SKM-1 (cell line): ENCODE measurements around the gene GTPBP6.
"Not testable (repeated sequence)": the region's sequence is repeated elsewhere in the genome, so short reads cannot be mapped to it uniquely, and the experiment has no call there.

Source experiments
- DNase-seq: peaks from one replicate; lab custom pipeline; 2025; ENCODE audit not compliant: unreplicated experiment; lab: John Stamatoyannopoulos, UW

Gene GTPBP6

DNA sequence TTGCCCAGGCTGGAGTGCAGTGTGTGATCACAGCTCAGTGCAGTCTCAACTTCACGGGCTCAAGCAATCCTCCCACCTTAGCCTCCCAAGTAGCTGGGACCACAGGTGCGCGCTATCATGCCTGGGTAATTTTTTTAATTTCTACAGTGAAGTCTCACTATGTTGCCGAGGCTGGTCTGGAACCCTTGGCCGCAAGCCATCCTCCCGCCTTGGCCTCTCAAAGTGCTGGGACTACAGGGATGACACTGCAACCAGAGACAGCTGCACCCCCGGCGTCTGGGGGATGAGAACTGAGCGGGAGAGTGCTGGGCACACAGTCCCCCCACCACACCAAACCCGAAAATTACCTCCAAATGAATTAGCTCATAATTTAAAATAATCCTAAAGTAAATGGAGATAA is 33.1 kb upstream of the GTPBP6 start:
- DNase-seq = no peak

DNA sequence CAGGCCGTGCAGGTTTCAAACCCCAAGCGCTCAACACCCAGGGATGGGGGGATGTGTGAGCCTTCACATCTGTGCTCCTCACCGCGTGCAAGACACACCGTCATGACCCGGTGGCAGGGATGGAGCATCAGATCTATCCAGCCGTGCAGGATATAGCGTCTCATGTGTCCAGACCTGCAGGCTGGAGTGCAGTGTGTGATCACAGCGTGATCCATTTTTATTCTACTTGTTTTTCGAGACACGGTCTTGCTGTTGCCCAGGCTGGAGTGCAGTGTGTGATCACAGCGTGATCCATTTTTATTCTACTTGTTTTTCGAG is 32.7 kb upstream of the GTPBP6 start:
- DNase-seq = not testable (repeated sequence)

DNA sequence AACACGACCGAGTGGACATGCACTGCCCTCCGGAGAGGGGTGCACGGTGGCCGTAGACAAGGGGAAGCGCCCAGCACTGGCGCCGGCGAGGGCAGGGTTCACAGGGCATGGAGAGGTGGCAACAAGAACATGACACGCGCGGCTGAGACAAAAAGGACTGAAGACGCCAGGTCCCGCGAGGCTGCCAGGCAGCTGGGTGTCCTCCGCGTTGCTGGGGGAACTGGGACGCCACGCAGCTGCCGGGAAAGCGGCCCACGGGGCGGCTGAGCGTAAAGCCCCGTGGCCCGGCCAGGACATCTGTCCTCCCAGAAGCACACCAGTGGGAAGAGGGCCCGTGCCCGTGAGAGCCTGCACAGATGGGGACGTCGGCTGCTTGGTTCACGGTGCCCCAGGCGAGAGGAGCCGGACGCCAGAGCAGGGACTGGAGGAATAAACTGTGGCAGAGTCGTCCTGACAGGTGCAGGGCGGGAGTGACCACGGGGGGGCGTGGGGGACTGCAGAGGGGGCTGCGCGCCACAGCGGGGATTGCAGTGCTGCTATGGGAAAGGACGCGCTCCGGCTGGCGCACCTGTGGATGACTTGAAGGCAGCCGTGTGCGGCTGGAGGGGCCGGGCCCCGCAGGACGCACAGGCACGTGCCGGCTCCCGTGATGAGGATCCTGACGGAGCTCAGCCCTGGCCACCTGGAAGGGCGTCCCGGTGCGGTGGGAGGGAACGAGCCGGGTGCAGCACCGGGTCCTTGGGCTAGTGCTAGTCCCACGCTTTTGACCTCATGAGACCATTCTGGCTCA is 32.1 kb upstream of the GTPBP6 start:
- DNase-seq = no peak

DNA sequence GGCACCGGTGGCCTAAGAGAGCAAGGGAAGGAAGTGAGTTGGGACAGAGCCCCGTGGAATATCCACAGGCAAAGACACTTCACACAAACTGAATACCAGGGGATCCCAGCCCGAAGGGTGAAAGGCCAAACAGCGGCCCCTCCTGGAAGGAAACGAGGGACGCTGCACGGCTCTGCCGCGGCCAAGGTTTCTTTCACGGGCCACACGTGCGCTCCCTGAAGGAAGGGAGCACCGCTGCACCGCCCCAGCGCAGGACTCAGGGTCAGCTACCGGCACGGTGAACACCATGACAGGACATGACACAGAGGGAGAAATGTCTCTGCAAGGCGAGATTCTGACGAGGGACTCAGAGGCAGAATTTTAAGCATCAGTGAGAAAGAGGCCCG is 31.5 kb upstream of the GTPBP6 start:
- DNase-seq = no peak

DNA sequence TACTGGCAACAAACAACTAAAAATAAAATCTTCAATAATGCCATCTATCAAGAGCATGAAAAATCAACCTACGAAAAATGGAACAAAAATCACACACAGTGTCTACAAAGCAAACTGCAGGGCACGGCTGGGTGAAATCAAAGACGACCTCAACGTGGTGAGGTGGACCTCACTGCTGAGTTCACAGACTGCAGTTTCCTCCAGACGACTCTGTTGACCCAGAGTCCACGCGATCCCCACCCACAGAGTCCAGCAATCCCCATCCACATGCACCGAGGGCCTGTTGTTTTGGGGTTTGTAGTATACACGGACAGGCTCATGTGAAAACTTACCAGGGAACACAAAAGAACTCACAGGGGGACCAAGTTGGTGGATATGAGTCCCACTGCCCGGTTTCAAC is 31.1 kb upstream of the GTPBP6 start:
- DNase-seq = no peak

DNA sequence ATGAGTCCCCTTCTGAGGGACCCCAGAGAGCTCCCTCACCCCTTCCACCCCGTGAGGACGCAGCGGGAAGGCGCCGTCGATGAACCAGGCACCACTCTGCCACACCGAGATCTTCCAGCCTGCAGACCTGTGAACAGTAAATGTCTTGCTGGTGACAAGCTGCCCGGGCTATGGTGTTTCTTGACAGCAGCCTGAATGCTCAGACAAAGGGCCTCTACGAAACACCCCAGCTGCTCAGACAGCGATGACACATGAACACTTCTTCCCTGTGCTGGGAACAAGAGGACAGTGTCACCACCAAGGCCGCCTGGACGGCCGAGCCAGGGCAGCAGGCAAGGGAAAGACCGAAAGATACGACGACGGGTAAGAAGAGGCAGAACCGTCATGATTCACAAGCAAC is 30.6 kb upstream of the GTPBP6 start:
- DNase-seq = no peak

DNA sequence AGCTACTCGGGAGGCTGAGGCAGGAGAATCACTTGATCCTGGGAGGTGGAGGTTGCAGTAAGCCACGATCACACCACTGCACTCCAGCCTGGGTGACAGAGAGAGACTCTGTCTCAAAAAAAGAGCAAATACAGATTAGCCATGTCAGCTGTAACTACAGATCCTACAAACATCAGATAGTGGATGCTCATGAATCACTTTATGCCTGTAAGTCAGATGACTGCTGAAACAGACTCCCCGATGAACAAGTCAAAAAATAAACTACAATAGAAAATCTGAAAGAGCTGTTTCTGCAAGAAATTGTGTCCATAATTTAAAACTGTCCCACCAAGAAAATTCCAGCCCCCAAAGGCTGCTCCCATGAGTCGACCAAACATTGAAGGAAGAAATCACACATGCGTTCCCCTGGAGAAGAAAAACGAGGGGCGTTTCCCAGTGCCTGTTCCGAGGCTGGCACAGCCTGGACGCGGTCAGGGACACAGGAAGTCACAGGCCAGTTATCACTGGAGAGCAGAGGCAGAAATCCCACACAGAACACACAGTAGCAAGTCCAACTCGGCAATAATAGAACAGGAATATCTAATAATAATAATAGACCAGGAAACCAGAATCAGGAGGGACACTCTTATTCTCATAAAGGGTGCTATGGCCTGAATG is 30.0 kb upstream of the GTPBP6 start:
- DNase-seq = no peak

DNA sequence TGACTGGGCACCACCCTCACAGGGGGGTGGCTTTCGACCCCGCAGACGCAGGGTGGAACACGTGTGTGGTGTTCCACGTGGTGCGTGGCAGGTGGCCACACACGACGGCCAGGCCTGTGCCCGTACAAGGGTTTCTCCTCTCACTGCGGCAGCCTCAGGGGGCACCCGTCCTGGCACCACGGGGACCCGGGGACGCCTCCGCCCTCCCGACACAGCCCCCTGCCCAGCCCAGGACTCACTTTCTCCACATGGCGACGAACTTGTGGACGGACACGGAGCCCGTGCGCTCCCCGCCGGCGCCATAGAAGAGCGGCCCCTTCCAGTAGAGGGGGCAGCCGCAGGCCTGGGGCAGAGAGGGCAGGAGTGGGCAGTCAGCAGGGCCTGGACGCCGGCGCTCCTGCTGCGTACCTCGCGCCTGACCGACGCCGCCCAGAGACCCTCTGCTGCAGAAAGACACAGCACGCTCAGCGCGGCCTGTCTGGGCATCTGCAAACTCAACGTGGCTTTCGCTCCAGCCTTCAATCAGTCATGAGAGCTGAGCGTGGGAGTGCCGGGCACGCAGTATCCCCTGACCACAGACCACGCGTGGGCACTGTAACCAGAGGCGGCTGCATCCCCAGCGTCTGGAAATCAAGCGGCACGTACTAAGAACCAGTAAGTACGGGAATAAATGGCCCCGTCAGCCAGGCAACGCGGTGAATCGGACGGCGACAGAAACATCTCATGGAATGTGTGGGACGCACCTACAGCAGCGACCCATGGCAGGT is 28.9 kb upstream of the GTPBP6 start:
- DNase-seq = no peak

DNA sequence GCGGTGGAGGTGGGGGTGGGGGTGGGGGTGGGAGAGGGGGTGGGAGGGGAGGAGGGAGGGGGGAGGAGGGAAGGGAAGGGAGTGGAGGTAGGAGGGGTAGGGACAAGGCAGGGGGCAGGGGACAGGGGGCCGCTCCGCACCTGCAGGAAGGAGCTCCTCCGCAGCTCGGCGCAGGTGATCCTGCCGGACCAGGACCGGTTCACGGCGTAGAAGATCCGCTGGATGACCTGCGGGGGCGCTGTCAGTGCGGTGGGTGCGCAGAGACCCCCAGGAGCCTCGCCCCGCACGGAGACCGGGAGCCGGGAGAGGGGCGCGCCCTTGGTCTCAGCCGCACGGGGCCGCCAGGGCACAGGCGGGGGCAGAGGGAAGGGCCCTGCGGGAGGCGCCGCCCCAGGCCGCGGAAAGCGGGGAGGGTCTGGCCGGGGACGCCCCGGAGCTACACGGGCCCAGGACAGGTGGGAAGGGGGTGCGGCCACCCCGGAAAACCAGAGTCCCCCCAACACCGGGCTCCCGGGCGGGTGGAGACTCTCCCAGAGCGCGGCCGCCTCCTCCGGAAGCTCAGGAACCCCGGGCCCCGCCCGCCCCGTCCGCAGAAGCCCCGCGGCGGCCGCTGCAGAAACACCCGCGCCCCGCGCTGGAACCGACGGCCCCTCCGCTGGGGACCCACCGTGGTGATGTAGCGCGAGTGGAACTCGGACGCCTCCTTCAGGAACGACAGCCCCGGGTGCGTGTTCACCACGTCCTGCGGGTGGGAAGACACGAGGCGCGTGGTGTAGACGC is 27.6 kb upstream of the GTPBP6 start:
- DNase-seq = no peak

DNA sequence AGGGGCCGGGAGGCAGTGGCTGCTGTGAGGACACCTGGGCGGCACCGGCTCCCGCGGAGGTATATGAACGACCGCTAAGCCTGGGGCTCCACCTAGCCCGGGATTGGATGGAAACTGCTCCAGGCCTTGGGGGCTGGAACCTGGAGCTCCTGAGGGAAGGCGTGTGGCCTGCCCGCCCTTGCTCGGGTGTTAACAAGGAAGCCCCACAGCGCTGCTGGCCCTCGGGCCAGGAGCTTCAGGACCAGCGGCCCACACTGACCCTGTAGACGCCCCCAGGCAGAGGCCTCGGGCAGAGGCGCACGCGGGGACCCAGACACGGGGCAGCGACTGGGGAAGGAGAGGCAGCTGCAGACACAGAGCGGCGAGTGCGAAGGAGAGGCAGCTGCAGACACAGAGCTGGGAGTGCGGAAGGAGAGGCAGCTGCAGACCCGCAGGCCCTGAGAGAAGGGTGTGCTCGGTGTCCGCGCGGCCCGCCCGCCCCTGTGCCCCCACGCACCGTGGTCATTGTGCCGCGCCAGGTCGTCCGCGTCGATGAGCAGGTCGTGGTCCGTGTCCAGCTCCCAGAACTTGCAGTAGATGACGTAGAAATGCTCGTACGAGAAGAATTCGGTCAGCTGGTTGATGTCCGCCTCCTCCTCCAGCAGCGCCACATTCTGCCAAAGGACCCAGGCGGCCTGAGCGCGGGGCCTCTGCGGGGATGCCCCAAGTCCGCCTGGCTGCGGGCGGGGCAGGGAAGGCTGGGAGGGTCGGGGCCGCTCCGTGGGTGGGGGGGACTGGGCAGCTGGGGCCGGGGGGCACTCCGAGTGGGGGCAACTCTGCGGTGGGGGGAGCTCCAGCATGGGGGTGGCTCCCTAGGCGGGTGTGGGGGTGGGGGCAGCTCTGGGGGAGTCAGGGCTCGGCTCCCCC is 26.7 kb upstream of the GTPBP6 start:
- no peak for DNase-seq

DNA sequence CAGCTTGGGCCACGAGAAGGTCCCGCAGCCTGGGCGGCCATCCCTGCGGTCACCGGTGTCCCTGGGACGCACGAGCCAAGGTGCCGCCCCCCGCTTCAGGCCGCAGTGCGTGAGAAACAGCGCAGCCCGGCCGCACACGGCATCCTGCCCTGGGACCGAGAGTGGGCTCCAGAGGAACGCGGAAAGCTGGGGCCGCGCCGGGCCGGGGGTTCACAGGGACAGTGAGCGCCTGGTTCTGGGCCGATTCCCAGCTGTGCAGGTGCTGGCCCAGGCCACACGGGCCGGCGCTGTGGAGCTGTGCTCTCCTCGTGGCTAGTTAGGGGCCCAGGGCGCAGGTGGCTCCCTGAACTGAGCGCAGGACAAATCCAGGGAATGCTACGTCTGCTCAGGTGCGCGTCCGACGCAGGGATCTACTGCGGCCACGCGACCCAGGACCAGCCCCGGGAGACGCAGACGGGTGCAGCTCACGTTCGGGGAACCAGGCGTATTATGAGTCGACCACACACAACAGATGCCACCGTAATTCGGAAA is 25.8 kb upstream of the GTPBP6 start:
- DNase-seq = no peak

DNA sequence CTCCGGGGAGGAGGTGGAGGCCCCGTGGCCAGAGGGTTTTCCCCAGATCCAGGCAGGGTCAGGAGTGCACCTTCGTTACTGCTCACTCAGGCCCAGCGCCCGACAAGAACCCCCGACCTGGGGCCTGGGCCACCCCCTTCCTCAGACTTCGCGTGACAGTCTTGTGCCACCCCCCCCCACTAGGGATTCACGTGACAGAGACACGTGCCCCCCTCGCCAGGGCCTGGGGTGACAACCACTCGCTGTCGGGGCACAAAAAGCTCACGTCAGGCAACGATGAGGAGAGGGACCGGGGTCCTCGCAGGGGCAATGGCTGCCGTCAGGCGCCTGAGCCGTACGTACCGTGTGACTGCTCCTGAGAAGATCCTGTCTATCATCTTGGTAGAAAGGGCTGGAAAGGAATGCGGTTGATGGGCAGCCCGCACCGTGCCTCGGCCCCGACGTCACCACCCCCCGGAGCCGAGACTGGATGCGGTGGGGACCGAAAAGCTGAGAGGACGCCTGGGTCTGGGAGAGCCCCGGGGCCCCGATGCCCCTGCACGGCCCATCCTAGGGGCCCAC is 23.0 kb upstream of the GTPBP6 start:
- no peak for DNase-seq

DNA sequence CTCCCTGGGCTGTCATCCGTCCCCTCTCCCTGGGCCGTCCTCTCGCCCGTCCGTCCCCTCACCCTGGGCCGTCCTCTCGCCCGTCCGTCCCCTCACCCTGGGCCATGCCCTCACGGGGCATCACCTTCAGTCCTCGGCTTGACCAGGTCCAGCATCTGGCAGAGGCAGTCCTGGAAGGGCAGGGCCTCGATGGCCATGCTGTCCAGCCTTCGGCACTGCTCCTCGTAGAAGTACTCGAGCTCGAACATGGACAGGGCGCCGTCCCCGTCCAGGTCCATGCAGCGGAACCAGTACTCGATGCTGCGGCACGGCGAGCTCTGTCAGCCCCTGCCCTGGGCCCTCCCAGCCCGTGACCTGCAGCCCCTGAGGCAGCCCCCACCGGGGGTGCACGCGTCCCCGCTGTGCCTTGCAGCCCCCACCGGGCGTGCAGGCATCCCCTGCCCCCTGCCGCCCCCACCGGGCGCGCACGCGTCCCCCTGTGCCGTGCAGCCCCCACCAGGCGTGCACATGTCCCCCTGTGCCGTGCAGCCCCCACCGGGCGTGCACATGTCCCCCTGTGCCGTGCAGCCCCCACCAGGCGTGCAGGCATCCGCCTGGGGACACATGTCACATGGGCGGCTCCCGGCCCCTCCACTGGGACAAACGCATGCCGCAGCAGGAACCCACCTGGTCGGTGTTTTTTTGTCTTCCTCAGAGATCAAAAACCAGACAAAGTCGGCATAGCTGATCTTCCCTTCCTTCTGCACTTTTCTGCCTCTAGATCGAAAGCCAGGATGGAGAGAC is 22.2 kb upstream of the GTPBP6 start:
- no peak for DNase-seq

DNA sequence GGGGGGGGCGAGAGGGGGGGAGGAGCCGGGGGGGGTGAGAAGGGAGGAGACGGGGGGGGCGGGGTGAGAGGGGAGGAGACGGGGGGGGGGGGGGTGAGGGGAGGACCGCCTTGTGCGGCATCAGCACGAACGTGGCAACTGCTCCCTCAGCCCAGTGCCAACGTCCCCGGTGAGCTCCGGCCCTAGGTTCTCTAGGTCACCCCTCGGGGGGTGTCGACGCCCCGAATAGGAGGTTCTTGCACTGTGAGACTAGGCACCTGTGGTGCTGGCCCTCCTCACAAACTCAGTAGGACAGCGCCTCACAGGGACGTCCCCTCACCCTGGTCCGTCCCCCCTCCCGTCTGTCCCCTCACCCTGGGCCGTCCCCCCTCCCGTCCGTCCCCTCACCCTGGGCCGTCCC is 21.5 kb upstream of the GTPBP6 start:
- no peak for DNase-seq

DNA sequence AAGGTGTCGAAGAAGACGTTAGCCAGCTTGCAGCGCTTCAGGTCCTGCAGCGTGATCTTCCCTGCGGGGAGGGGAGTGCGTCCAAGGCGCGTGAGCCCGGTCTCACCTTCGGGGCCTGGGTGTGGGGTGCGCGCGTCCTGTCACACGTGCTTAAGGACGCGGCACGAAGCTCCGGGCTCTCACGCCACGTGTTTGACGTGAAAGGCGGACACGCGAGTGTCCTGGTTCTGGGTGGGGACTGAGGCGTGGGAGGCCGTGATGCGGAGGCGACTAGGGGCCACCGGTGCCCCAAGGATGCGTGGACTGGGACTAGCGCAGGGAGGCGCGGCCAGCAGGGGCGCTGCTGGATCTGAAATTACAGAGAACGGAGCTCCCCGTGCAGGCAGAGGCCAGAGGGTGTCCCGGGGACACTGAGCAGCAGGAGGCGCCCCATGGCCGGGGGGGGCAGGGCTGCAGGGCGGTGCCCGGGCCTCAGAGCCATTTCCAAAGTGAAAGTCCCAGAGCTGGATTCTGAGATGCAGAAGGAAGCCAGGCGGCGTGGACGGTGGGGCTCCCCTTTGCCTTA is 20.3 kb upstream of the GTPBP6 start:
- DNase-seq = no peak

DNA sequence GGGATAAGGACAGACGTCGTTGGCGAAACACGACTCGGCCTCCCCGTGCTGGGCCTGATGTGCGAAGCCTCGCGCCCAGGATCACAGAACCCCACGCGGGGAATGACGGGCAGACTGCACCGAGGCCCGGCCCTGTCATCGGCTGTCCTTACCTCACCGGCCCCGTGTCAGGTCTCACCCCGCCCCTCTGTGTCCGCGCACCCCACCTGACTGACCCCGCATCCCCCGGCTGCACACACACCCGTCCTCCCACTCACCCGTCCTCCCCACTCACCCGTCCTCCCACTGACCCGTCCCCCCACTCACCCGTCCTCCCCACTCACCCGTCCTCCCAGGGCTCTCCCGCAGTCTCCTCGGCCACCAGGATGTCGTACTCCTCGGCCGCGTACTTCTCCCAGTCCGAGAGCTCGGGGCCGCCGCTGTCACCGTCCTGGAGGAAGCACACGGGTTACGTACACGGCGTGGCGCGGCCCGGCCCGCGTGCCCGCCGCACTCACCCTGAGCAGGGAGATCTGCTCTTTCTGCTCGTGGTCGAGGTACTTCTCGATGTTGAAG is 19.8 kb upstream of the GTPBP6 start:
- DNase-seq = no peak

DNA sequence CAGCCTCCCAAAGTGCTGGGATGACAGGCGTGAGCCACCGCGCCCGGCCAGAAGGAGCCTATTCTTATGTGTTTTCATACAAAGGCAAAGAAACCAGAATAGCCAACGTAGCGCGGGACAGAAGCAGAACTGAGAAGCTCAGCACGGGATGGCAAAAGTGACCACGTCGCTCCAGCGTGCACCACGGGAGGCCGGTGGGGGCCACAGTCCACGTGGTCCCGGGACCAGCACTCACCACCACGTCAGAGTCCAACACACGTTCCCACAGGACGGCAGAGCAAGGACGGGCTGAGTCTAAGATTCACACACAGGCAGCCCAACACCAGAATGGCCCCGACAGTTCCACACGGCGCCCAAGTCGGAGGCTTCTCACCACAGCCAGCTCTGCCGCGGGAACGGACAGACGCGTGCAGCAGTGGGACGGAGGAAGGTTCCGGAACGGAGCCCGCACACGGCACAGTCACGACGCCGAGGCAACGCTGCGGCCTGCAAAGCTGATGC is 18.8 kb upstream of the GTPBP6 start:
- DNase-seq = no peak

DNA sequence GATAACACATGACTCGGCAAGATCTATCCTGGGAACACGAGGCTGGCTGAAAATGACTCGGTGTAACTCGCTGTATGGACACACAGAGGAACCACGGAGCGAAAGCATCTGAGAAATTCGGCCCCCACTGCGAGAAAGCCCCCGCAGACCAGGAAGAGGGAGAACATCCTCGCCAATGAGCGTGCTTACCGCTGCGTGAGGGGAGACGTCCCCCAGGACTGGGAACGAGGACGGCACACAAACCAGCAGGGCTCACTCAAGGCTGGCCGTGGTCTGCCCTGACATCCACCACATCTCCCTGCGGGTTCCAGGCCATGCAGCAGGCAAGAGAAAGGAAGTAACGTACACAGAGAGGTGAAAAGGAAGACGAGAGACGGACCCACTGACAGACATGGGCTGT is 17.6 kb upstream of the GTPBP6 start:
- DNase-seq = no peak
